Activated CD4-positive, alpha-beta T cell treated with anti-CD3 and anti-CD28 coated beads for 36 hours (primary cell): ENCODE data around the gene ABCC11. TPM values are rescaled to one million over a fixed set of nuclear protein-coding genes. Genes with fewer than 3 reads are reported as not detected.

Source experiments
- ATAC-seq: fragments of 200-7000 bp; cut with Tn5 transposase; one replicate; pipeline ENCODE4 v1.10.0; 2021; ENCODE audit warnings: mild to moderate bottlenecking, moderate library complexity
- CTCF ChIA-PET: fragments of 350-600 bp; sonication (Branson Sonifier 250); formaldehyde crosslinking; loops from one replicate; lab custom pipeline; 2021; ENCODE audit warnings: antibody characterized with exemption; lab: Charles Lee
- POLR2A ChIA-PET: fragments of 350-600 bp; sonication (Branson Sonifier 250); formaldehyde crosslinking; loops from one replicate; lab custom pipeline; 2021; ENCODE audit warnings: antibody characterized with exemption, inconsistent platforms; lab: Charles Lee
- DNase-seq: peaks from one replicate; pipeline ENCODE4 v3.0.0-alpha.2; 2020
- H3K27ac Mint-ChIP-seq: one replicate; pipeline ENCODE4 v1.8.0; 2021; ENCODE audit warnings: mixed read lengths
- H3K27me3 Mint-ChIP-seq: one replicate; pipeline ENCODE4 v1.8.0; 2021; ENCODE audit warnings: mixed read lengths
- H3K36me3 Mint-ChIP-seq: one replicate; pipeline ENCODE4 v1.8.0; 2021; ENCODE audit warnings: low read depth, mixed read lengths
- H3K4me1 Mint-ChIP-seq: one replicate; pipeline ENCODE4 v1.8.0; 2021; ENCODE audit warnings: mixed read lengths
- H3K4me3 Mint-ChIP-seq: one replicate; pipeline ENCODE4 v1.8.0; 2021; ENCODE audit warnings: mild to moderate bottlenecking, moderate library complexity, mixed read lengths
- H3K9me3 Mint-ChIP-seq: one replicate; pipeline ENCODE4 v1.8.0; 2021; ENCODE audit warnings: low read depth, mixed read lengths
- intact Hi-C, 2 experiments: fragments of 100-400 bp; cut with DNase I in 1 of 2; cut with micrococcal nuclease in 1 of 2; formaldehyde crosslinking; loops; one replicate each; pipeline versions ENCODE4 v1.14.2 to v1.15.1; 2022 to 2024; cut with DNase I, micrococcal nuclease
- total RNA-seq, 2 experiments: library from RNA; stranded (reverse); gene quantifications; one replicate each; pipeline ENCODE4 v1.2.3, GENCODE V29; 2021

ABCC11 gene
- total RNA-seq, 2 experiments from 2014 or later: 0.07 to 0.35 TPM

GRCh38 chr16:48129926-48130325, 117.4 kb downstream of the ABCC11 start:
- DNase-seq: no peak
- intact Hi-C loops: no loop called here

GRCh38 chr16:48128769-48129168, 118.6 kb downstream of the ABCC11 start:
- ChIA-PET CTCF (interaction anchor here (0.6 kb wide), 1 partner anchor 412 kb away, joined by 4 read pairs; no protein-coding TSS in a partner anchor), POLR2A (no interaction called here)
- Mint-ChIP-seq H3K27ac (no peak overlapping the region), H3K4me3 (no peak overlapping the region), H3K27me3 (peaks cover 18% of the 10 kb centered on the region), H3K4me1 (peaks cover 7% of the 10 kb centered on the region), H3K36me3 (no peaks in the 10 kb centered on the region), H3K9me3 (no peaks in the 10 kb centered on the region)
- DNase-seq: no peak
- ATAC-seq: no peak
- intact Hi-C loops: no loop called here

More at GRCh38 chr16:48129926-48130325, 117.4 kb downstream of the ABCC11 start:
- POLR2A ChIA-PET: no interaction called here
- Mint-ChIP-seq H3K9me3 (no peaks in the 10 kb centered on the region), H3K27ac (no peak overlapping the region), H3K4me3 (no peak overlapping the region), H3K27me3 (peaks cover 15% of the 10 kb centered on the region), H3K36me3 (no peaks in the 10 kb centered on the region), H3K4me1 (peaks cover 3% of the 10 kb centered on the region)
- ATAC-seq: no peak
- CTCF ChIA-PET: no interaction called here

- no peak for DNase-seq
- Mint-ChIP-seq H3K27ac (no peak overlapping the region), H3K36me3 (no peaks in the 10 kb centered on the region), H3K4me3 (no peak overlapping the region), H3K4me1 (peaks cover 20% of the 10 kb centered on the region), H3K9me3 (no peaks in the 10 kb centered on the region), H3K27me3 (peaks cover 18% of the 10 kb centered on the region)
- ChIA-PET CTCF (interaction anchor here (0.6 kb wide), 1 partner anchor 1105 kb away, joined by 4 read pairs; no protein-coding TSS in a partner anchor), POLR2A (interaction anchor here (0.7 kb wide), 1 partner anchor 29 kb away, joined by 3 read pairs; no protein-coding TSS in a partner anchor)
- intact Hi-C loops: no loop called here
- ATAC-seq: no peak
Measured at GRCh38 chr16:48126801-48127644, 120.3 kb downstream of the ABCC11 start.

DNA sequence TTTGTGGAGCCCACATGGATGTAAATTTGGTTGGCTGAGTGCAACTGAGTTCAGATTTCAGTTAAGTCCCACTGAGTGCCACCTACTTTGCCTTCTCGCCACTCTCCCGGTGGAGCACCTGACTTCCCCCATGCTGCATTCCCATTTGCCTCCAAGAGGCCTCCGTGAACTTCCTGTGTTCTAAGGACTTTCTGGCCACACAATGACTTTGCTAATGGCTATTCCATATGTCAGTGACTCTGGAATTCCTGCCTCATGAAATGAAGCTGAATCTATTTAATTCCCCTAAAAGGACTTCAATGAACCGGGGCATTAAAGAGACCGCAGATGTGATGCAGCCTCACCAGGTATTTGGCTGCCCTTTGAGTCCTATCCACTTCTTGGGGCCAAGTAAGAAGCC, 121.5 kb downstream of the ABCC11 start:
- Mint-ChIP-seq H3K4me1 (peaks cover 20% of the 10 kb centered on the region), H3K9me3 (no peaks in the 10 kb centered on the region), H3K27ac (no peak overlapping the region), H3K4me3 (no peak overlapping the region), H3K36me3 (no peaks in the 10 kb centered on the region), H3K27me3 (peaks cover 19% of the 10 kb centered on the region)
- ChIA-PET CTCF (interaction anchor here (0.6 to 1.1 kb wide), 3 partner anchors 9 to 1570 kb away, joined by 3 read pairs; no protein-coding TSS in a partner anchor), POLR2A (no interaction called here)
- intact Hi-C loops: no loop called here
- ATAC-seq (no peak), DNase-seq (no peak)

- H3K36me3 Mint-ChIP-seq: no peaks in the 10 kb centered on the region
- DNase-seq: no peak
- no peaks in the 10 kb centered on the region for H3K9me3 Mint-ChIP-seq
- CTCF ChIA-PET: interaction anchor here (1.1 to 1.6 kb wide), 4 partner anchors 41 to 1010 kb away, joined by 4 to 7 read pairs (median 4); partner anchors contain the start of gene NETO2
- no peak overlapping the region for H3K4me3 Mint-ChIP-seq
- ATAC-seq: no peak
- intact Hi-C loops: loop anchor here in 1 of 2 experiments (5.0 kb wide), 1 partner anchor 108 kb away; no protein-coding TSS in a partner anchor
- no peak overlapping the region for H3K27ac Mint-ChIP-seq
- POLR2A ChIA-PET: no interaction called here
- H3K27me3 Mint-ChIP-seq: peaks cover 23% of the 10 kb centered on the region
- H3K4me1 Mint-ChIP-seq: peaks cover 20% of the 10 kb centered on the region
Measured at GRCh38 chr16:48124266-48124665, 123.1 kb downstream of the ABCC11 start.

DNA sequence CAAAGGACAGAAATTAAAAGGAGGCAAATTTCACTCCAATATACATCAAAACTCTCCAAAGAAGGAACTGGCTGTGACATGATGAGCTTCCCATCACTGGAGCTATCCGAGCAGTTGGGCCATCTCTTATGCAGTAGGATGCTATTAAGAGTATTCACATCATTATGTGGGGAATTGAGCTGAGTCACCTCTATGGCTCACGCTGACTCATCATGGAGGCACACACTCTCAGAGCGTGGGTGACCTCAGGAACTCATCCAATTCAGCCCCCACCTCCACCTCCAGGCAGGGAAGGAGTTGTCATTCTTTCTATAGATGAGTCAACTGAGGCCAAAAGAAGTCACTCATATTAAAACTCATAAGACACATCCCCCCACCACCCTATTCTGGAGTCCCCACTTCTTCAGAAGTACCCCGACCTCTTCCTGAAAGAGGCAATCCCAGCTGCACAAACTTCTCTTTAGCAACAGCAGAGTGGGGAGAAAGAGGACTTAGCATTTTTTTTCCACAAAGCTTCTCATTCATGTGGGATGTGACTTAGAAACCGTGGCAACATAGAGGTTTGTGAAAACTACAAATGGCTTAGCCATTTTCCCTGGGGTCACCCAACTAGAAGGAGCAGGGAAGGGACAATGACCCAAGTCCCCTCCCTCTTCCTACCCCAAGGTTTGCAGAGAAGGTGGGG, 124.1 kb downstream of the ABCC11 start:
- POLR2A ChIA-PET: no interaction called here
- Mint-ChIP-seq H3K27ac (no peak overlapping the region), H3K4me1 (peaks cover 20% of the 10 kb centered on the region), H3K27me3 (peaks cover 23% of the 10 kb centered on the region), H3K36me3 (no peaks in the 10 kb centered on the region), H3K4me3 (no peak overlapping the region), H3K9me3 (no peaks in the 10 kb centered on the region)
- DNase-seq (peak; percentile 82), ATAC-seq (peak; percentile 93)
- CTCF ChIA-PET: interaction anchor here (0.6 to 1.6 kb wide), 9 partner anchors 9 to 1062 kb away, joined by 3 to 7 read pairs (median 4); partner anchors contain the start of gene NETO2
- intact Hi-C loops: loop anchor here (1.0 to 5.0 kb wide), 2 partner anchors 35 to 109 kb away; no protein-coding TSS in a partner anchor

GRCh38 chr16:48121276-48121675, 126.1 kb downstream of the ABCC11 start:
- DNase-seq: no peak
- no peak for ATAC-seq
- no peak overlapping the region for H3K4me3 Mint-ChIP-seq
- no peak overlapping the region for H3K27ac Mint-ChIP-seq
- intact Hi-C loops: loop anchor here in 1 of 2 experiments (5.0 kb wide), 1 partner anchor 111 kb away; no protein-coding TSS in a partner anchor
- H3K9me3 Mint-ChIP-seq: no peaks in the 10 kb centered on the region
- peaks cover 24% of the 10 kb centered on the region for H3K27me3 Mint-ChIP-seq
- peaks cover 17% of the 10 kb centered on the region for H3K4me1 Mint-ChIP-seq
- H3K36me3 Mint-ChIP-seq: no peaks in the 10 kb centered on the region
- POLR2A ChIA-PET: no interaction called here
- CTCF ChIA-PET: interaction anchor here (0.6 to 1.5 kb wide), 2 partner anchors 741 to 980 kb away, joined by 3 to 4 read pairs; no protein-coding TSS in a partner anchor

DNA sequence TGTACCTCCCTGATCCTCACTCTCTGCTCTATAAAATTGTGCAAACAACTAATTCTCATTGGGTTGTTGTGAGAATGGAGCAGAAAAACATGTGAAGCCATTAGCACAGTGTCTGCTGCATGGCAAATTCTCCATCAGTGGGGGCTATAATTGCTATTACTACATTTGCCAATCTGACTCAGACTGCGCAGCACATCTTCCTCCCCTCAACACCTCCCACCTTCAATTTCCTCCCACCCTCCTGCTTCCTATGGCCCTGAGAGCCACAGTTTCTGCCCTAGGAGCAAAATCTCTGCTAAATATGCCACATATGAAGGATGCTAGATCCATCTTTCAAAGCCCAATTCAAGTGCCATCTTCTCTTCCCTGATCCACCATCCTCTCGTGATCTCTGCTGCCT, 128.5 kb downstream of the ABCC11 start:
- intact Hi-C loops: no loop called here
- peaks cover 21% of the 10 kb centered on the region for H3K27me3 Mint-ChIP-seq
- DNase-seq: no peak
- ChIA-PET CTCF (no interaction called here), POLR2A (no interaction called here)
- no peak overlapping the region for H3K27ac Mint-ChIP-seq
- H3K4me1 Mint-ChIP-seq: peaks cover 13% of the 10 kb centered on the region
- no peaks in the 10 kb centered on the region for H3K36me3 Mint-ChIP-seq
- no peaks in the 10 kb centered on the region for H3K9me3 Mint-ChIP-seq
- no peak for ATAC-seq
- H3K4me3 Mint-ChIP-seq: no peak overlapping the region

DNA sequence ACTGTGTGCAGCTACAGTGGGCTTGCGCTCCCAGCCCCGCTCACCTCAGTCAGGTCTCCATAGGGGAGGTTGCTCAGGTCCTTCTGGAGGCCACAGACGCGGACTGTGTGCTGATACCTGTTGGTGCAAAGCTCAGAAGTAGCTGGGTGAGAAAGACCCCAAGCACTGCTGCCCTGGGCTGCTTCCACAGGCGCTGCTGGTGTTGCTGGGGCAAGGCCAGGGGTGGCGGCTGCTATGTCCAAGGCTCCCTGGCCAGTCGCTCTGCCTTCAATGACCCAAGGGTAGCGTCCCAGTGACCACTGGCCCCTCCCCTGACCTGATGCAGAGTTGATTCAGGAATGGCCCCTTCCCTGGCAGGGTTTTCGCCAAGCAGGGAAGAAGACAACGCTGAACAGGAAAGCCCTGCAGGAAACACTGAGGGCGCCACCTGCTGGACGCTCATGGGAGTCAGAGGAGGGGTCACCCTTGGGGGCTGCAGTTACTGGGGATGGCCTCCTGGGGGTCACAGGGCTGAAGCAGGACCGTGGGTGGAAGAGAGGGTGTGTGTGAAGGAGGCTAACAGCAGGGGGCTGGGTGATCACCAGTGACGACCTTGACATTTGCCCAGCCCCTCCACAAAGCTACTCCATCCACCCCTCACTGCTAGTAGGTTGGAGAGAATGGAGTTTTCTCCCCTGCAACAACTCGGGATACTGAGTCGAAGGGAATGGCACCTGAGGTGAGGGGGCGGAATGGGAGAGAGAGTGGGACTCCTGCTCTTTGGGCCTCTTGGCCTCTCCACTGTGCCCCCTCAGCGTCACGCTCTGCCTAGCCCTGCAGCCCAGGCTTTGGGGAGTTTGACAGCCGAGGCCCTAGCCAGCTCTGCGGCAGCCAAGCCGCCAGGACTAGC, 129.9 kb downstream of the ABCC11 start:
- no peak overlapping the region for H3K4me3 Mint-ChIP-seq
- intact Hi-C loops: no loop called here
- no peaks in the 10 kb centered on the region for H3K9me3 Mint-ChIP-seq
- ChIA-PET POLR2A (no interaction called here), CTCF (interaction anchor here (0.6 to 1.0 kb wide), 3 partner anchors 9 to 404 kb away, joined by 3 read pairs; no protein-coding TSS in a partner anchor)
- H3K36me3 Mint-ChIP-seq: no peaks in the 10 kb centered on the region
- DNase-seq (peak; percentile 68), ATAC-seq (peak; percentile 65)
- peaks cover 2% of the 10 kb centered on the region for H3K4me1 Mint-ChIP-seq
- peaks cover 21% of the 10 kb centered on the region for H3K27me3 Mint-ChIP-seq
- H3K27ac Mint-ChIP-seq: no peak overlapping the region
